HL-60 (cell line): ENCODE measurements around the gene ARHGEF12.

Source experiments
- DNase-seq, 2 experiments: peaks; one replicate each; pipeline ENCODE4 v3.0.0-alpha.2; 2010 to 2020; ENCODE audit warnings: low read depth in 1 of 2, low spot score in 1 of 2
- H3K27ac ChIP-seq: fragments of 250-450 bp; sonication (Bioruptor Pico); replicated peaks from 2 replicates; pipeline ENCODE4 v1.5.1; 2020; ENCODE audit warnings: mild to moderate bottlenecking, moderate library complexity
- H3K27me3 ChIP-seq: fragments of 250-450 bp; sonication (Bioruptor Pico); 2 replicates; pipeline ENCODE4 v1.5.1; 2021; ENCODE audit warnings: mild to moderate bottlenecking, moderate library complexity; ENCODE audit not compliant: insufficient read depth, poor library complexity, severe bottlenecking
- H3K4me3 ChIP-seq: replicated peaks from 2 replicates; pipeline ENCODE4 v1.5.1; 2011; ENCODE audit warnings: mild to moderate bottlenecking, control low read depth, low read length; ENCODE audit not compliant: insufficient read depth
- CTCF ChIP-seq: IDR thresholded peaks from one replicate; pipeline ENCODE4 v1.5.1; 2011; ENCODE audit warnings: low read length, control low read depth, inconsistent platforms; ENCODE audit not compliant: insufficient read depth
- GABPA ChIP-seq: IDR thresholded peaks from 2 replicates; pipeline ENCODE4 v1.6.1; 2012; ENCODE audit warnings: low read depth
- POLR2AphosphoS5 ChIP-seq: IDR thresholded peaks from 2 replicates; pipeline ENCODE4 v1.6.1; 2012; ENCODE audit warnings: low read depth
- SPI1 ChIP-seq: IDR thresholded peaks from 2 replicates; pipeline ENCODE4 v1.6.1; 2012; ENCODE audit warnings: low read depth, mild to moderate bottlenecking, borderline replicate concordance
- TF ChIP-seq, protein P1 (sequence below): IDR thresholded peaks from 2 replicates; pipeline ENCODE4 v1.6.1; 2012; ENCODE audit warnings: low read depth; ENCODE audit not compliant: insufficient replicate concordance

ARHGEF12 gene

DNA sequence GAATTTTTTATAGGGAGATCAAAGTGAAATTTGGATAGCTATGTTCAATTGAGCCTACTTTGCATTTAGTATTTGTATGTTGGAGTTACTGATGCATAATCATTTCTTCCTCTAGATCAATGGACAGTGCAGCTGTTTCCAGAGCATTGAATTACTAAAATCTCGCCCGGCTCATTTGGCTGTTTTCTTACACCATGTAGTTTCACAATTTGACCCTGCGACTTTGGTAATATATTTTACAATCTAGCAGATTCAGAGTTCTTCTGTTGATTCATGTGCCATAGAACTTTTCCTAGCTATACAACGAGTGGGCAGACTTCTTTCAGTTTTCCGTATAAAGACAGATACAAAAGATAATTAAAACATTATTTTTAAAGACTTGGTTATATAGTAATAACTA lies 105.4 kb downstream of the ARHGEF12 start:
- Histone ChIP-seq H3K27me3 (no peaks in the 10 kb centered on the region), H3K27ac (no peak overlapping the region), H3K4me3 (no peak overlapping the region)
- DNase-seq = no peak
- TF ChIP-seq POLR2AphosphoS5 (no peak), GABPA (no peak)
- TF ChIP-seq, protein P1, sequence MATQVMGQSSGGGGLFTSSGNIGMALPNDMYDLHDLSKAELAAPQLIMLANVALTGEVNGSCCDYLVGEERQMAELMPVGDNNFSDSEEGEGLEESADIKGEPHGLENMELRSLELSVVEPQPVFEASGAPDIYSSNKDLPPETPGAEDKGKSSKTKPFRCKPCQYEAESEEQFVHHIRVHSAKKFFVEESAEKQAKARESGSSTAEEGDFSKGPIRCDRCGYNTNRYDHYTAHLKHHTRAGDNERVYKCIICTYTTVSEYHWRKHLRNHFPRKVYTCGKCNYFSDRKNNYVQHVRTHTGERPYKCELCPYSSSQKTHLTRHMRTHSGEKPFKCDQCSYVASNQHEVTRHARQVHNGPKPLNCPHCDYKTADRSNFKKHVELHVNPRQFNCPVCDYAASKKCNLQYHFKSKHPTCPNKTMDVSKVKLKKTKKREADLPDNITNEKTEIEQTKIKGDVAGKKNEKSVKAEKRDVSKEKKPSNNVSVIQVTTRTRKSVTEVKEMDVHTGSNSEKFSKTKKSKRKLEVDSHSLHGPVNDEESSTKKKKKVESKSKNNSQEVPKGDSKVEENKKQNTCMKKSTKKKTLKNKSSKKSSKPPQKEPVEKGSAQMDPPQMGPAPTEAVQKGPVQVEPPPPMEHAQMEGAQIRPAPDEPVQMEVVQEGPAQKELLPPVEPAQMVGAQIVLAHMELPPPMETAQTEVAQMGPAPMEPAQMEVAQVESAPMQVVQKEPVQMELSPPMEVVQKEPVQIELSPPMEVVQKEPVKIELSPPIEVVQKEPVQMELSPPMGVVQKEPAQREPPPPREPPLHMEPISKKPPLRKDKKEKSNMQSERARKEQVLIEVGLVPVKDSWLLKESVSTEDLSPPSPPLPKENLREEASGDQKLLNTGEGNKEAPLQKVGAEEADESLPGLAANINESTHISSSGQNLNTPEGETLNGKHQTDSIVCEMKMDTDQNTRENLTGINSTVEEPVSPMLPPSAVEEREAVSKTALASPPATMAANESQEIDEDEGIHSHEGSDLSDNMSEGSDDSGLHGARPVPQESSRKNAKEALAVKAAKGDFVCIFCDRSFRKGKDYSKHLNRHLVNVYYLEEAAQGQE = no peak

DNA sequence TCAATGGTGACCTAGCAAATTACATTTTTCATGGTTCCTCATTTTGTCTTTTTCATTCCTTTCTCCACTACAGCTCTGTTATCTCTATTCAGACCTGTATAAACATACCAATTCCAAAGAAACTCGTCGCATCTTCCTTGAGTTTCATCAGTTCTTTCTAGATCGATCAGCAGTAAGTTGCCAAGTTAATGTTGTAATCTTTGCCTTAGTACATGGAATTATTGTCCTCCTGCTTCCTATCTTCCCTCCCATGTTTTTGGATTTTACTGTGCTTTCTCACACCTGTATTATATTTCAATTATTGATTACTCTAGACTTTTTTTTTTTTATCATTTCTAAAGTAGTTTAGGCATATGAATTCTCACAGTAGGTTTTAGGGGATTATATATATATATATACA lies 105.8 kb downstream of the ARHGEF12 start:
- H3K27ac ChIP-seq = no peak overlapping the region
- no peak overlapping the region for H3K4me3 ChIP-seq
- no peak for DNase-seq
- TF ChIP-seq, protein P1 = no peak
- TF ChIP-seq SPI1 (no peak), CTCF (no peak), POLR2AphosphoS5 (no peak), GABPA (no peak)
- H3K27me3 ChIP-seq = no peaks in the 10 kb centered on the region

- Histone ChIP-seq H3K27ac (no peak overlapping the region), H3K27me3 (peaks cover 4% of the 10 kb centered on the region), H3K4me3 (no peak overlapping the region)
- no peak for DNase-seq
- TF ChIP-seq CTCF (no peak), POLR2AphosphoS5 (no peak), SPI1 (no peak), GABPA (no peak)
- TF ChIP-seq, protein P1 = no peak
These were observed 110.6 kb downstream of the ARHGEF12 start for GRCh38 chr11:120446802-120447201.

DNA sequence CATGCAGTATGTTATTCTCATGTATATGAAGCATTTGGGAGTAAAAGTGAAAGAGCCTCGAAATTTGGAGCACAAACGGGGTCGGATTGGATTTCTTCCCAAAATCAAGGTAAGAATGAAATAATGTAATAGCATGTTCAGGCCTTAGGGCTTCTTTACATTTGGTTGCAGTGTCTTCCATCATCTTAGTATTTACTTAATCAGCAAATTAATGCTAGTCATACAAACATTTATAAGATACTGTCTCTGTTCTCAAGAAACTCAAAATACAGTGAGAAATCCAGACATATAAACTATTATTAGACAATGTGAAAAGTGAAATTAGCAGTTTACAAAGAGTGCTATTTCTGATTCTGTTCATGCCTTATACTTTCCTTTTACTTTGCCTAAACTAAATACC lies 112.0 kb downstream of the ARHGEF12 start:
- H3K27me3 ChIP-seq = peaks cover 5% of the 10 kb centered on the region
- DNase-seq = no peak
- H3K27ac ChIP-seq = no peak overlapping the region
- TF ChIP-seq CTCF (no peak), GABPA (no peak), POLR2AphosphoS5 (no peak)
- TF ChIP-seq, protein P1 = no peak
- H3K4me3 ChIP-seq = no peak overlapping the region
